ENCODE measurements around the gene TNFRSF4. TPM values are rescaled to one million over a fixed set of nuclear protein-coding genes. Genes with fewer than 3 reads are reported as not detected.

TNFRSF4 gene
- total RNA-seq, 1 donor from 2014 or later: 0.19 TPM

DNA sequence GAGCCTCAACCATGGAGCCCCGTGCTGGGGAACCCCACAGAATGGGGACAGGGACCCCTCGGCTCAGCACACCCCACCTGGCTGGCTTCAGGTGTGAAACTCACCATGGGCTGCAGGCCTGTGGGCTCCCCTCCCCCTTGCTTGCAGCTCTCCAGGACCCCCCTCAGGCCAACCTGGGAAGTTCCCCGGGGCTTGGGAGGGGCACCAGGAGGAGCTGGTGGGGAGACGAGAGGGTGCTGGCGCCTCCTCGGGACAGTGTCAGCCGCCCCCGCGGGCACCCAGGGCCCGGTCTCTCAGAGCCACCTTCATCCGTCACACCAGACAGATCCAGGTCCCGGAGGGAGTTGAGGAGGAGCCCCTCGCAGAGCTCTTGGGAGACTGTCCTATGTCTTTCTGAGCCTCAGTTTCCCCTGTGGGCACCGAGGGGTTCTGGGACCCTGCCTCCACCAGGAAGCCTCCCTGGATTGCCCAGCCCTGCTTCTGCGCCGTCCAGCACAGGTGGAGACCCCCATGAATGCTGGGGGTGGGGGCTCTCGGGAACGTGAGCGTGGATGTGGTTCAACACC lies 6.9 kb downstream of the TNFRSF4 start:
- TF ChIP-seq CTCF (IDR thresholded peaks at IDR 0.05): no peak
- no peak for DNase-seq (ENCODE audit: extremely low spot score, unreplicated experiment)
- H3K36me3 Mint-ChIP-seq (ENCODE audit: unreplicated experiment): no peaks in the 10 kb centered on the region
- H3K27me3 Mint-ChIP-seq (ENCODE audit: unreplicated experiment): no peaks in the 10 kb centered on the region
- H3K4me1 Mint-ChIP-seq (ENCODE audit: unreplicated experiment): peaks cover 20% of the 10 kb centered on the region
- no peak overlapping the region for H3K4me3 Mint-ChIP-seq (ENCODE audit: unreplicated experiment)
- H3K27ac Mint-ChIP-seq (ENCODE audit: unreplicated experiment): no peak overlapping the region
- no peaks in the 10 kb centered on the region for H3K9me3 Mint-ChIP-seq (ENCODE audit: unreplicated experiment)

DNA sequence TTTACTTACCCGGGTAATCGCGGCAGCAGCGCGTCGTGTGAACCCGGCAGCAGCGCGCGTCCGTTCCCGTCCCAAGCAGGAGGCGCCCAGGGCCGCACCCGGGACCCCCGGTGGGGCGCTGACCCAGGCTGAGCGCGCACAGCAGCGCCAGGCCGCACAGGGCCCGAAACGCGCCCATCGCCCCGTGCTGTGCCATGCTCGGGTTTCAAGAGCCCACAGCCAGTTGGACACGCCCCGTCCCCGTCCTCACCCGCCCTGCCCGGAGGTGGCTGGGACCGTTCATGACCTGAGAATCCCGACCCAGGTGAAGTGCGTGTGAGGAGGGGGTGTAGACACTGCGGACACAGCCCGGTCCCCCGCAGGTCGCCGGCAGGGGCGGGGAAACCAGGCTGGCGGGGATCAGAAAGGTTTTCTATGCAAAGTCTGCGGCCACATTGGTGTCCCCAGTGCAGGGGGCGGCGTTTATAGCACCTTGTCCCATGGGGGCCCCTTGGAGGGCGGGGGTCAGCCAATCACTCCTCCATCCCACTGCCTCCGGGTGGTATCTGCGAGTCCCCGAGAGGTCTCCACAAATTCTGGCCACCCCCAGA lies 7.5 kb downstream of the TNFRSF4 start, which contains the start of gene TNFRSF18:
TNFRSF18 (minus strand) TSS at position 217 of the 590 bp plus-strand sequence; CDS start at position 196, 21 bp downstream.
- Mint-ChIP-seq H3K36me3 (ENCODE audit: unreplicated experiment) (no peaks in the 10 kb centered on the region), H3K4me3 (ENCODE audit: unreplicated experiment) (no peak within 1 kb of the TSS), H3K27me3 (ENCODE audit: unreplicated experiment) (no peaks in the 10 kb centered on the region), H3K27ac (ENCODE audit: unreplicated experiment) (no peak within 1 kb of the TSS), H3K4me1 (ENCODE audit: unreplicated experiment) (peaks cover 20% of the 10 kb centered on the region), H3K9me3 (ENCODE audit: unreplicated experiment) (no peaks in the 10 kb centered on the region)
- DNase-seq (ENCODE audit: extremely low spot score, unreplicated experiment): no peak
- TF ChIP-seq CTCF (IDR thresholded peaks at IDR 0.05): no peak

DNA sequence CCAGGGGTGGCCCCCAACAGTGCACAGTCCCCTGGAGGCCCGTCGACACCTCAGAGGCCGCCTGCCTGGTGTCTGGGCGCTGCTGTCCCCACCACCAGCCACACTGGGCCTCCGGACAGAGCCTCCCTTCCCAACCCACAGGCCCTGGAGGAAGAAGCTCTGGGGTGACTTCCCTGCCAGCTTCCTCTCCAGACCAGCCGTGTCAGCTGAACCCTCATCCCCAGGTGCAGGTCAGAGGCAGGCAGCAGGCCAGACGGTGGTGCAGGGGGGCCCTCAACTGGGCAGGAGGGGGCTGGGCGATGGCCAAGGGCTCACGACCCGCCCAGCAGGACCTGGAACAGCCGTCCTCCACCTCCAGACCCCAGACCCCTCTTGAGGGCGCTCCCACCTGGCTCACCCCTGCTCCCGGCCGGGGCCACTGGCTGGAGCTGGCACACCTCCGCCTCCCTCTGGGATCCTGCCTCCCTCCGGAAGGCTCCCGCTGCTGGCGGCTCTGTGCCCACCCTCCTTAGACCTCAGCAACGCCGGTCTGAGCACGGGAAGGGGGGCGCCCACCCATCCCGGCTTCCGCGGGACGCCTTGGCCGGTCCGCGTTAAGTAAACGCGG lies 8.1 kb downstream of the TNFRSF4 start:
- Mint-ChIP-seq H3K4me3 (ENCODE audit: unreplicated experiment) (no peak overlapping the region), H3K36me3 (ENCODE audit: unreplicated experiment) (no peaks in the 10 kb centered on the region)
- DNase-seq (ENCODE audit: extremely low spot score, unreplicated experiment): no peak

GRCh38 chr1:1204998-1205768 lies 8.8 kb downstream of the TNFRSF4 start:
- Mint-ChIP-seq H3K27me3 (ENCODE audit: unreplicated experiment) (no peaks in the 10 kb centered on the region), H3K4me3 (ENCODE audit: unreplicated experiment) (no peak overlapping the region), H3K36me3 (ENCODE audit: unreplicated experiment) (no peaks in the 10 kb centered on the region), H3K4me1 (ENCODE audit: unreplicated experiment) (peaks cover 22% of the 10 kb centered on the region), H3K9me3 (ENCODE audit: unreplicated experiment) (no peaks in the 10 kb centered on the region), H3K27ac (ENCODE audit: unreplicated experiment) (no peak overlapping the region)
- TF ChIP-seq CTCF (IDR thresholded peaks at IDR 0.05): no peak
- DNase-seq (ENCODE audit: extremely low spot score, unreplicated experiment): no peak

More for the DNA sequence above, 8.1 kb downstream of the TNFRSF4 start:
- Mint-ChIP-seq H3K27ac (ENCODE audit: unreplicated experiment) (no peak overlapping the region), H3K27me3 (ENCODE audit: unreplicated experiment) (no peaks in the 10 kb centered on the region), H3K4me1 (ENCODE audit: unreplicated experiment) (peaks cover 20% of the 10 kb centered on the region), H3K9me3 (ENCODE audit: unreplicated experiment) (no peaks in the 10 kb centered on the region)
- TF ChIP-seq CTCF (IDR thresholded peaks at IDR 0.05): no peak

Measured in osteocyte (in vitro differentiated cells).